Measurements from ENCODE around the gene KLF4.

- TF ChIP-seq CTCF (IDR thresholded peaks at IDR 0.05) = no peak
- no peak for TF ChIP-seq POLR2A (IDR thresholded peaks at IDR 0.05)
These were observed 15.4 kb downstream of the KLF4 start for GRCh38 chr9:107474124-107474523.

Data from body of pancreas (tissue), 4 donors.